Neural cell (in vitro differentiated cells): ENCODE results near the gene SMCO2. TPM values are rescaled to one million over a fixed set of nuclear protein-coding genes. Genes with fewer than 3 reads are reported as not detected.

ENCODE experiments used
- H2AFZ ChIP-seq: fragments of 200-600, 300-800 bp; sonication (generic), shearing (Covaris generic); 2 replicates; pipeline ENCODE4 v1.6.0; 2014; ENCODE audit warnings: low read depth, mild to moderate bottlenecking, antibody characterized with exemption, low read length, moderate library complexity
- H3F3A ChIP-seq: fragments of 200-600 bp; shearing (Covaris generic); 2 replicates; pipeline ENCODE4 v1.6.1; 2016; ENCODE audit warnings: mild to moderate bottlenecking, moderate library complexity, mixed read lengths, antibody characterized with exemption, low read length; ENCODE audit not compliant: insufficient read depth, poor library complexity, severe bottlenecking
- H3K27ac ChIP-seq: fragments of 200-600, 300-800 bp; sonication (generic), shearing (Covaris generic); 2 replicates; pipeline ENCODE4 v1.5.1; 2014; ENCODE audit warnings: mild to moderate bottlenecking, low read length, moderate library complexity
- H3K27me3 ChIP-seq: fragments of 300-800, 200-600 bp; sonication (generic), shearing (Covaris generic); 2 replicates; pipeline ENCODE4 v1.6.0; 2014; ENCODE audit warnings: mild to moderate bottlenecking, low read depth, low read length, moderate library complexity; ENCODE audit not compliant: insufficient read depth
- H3K36me3 ChIP-seq: fragments of 300-800, 200-600 bp; sonication (generic), shearing (Covaris generic); 2 replicates; pipeline ENCODE4 v1.5.1; 2014; ENCODE audit warnings: mild to moderate bottlenecking, antibody characterized with exemption, low read length, moderate library complexity; ENCODE audit not compliant: insufficient read depth
- H3K4me2 ChIP-seq: fragments of 300-800, 200-600 bp; sonication (generic), shearing (Covaris generic); 2 replicates; pipeline ENCODE4 v1.6.0; 2014; ENCODE audit warnings: mild to moderate bottlenecking, low read length
- H3K4me3 ChIP-seq: fragments of 300-800, 200-600 bp; sonication (generic), shearing (Covaris generic); 2 replicates; pipeline ENCODE4 v1.5.1; 2014; ENCODE audit warnings: mild to moderate bottlenecking, low read length, moderate library complexity
- H3K79me2 ChIP-seq: fragments of 200-600 bp; shearing (Covaris generic); replicated peaks from 2 replicates; pipeline ENCODE4 v1.6.0; 2014; ENCODE audit warnings: mild to moderate bottlenecking, low read length, moderate library complexity; ENCODE audit not compliant: insufficient read depth
- H3K9ac ChIP-seq: fragments of 300-800, 200-600 bp; sonication (generic), shearing (Covaris generic); 2 replicates; pipeline ENCODE4 v1.6.1; 2016; ENCODE audit warnings: mild to moderate bottlenecking, low read length, mixed read lengths
- H3K9me2 ChIP-seq: fragments of 200-600 bp; shearing (Covaris generic); 2 replicates; pipeline ENCODE4 v1.6.1; 2016; ENCODE audit warnings: mild to moderate bottlenecking, low read length, mixed read lengths; ENCODE audit not compliant: insufficient read depth
- H3K9me3 ChIP-seq: fragments of 200-600, 300-800 bp; sonication (generic), shearing (Covaris generic); 2 replicates; pipeline ENCODE4 v1.6.1; 2016; ENCODE audit warnings: mild to moderate bottlenecking, mixed run types, low read length, moderate library complexity, mixed read lengths
- H4K20me1 ChIP-seq: fragments of 200-600 bp; shearing (Covaris generic); 2 replicates; pipeline ENCODE4 v1.6.1; 2016; ENCODE audit warnings: mild to moderate bottlenecking, mixed run types; ENCODE audit not compliant: insufficient read depth
- EP300 ChIP-seq: fragments of 450-650 bp; conservative IDR thresholded peaks from 2 replicates; pipeline ENCODE4 v1.6.1; 2014; ENCODE audit warnings: antibody characterized with exemption, mild to moderate bottlenecking, moderate library complexity; ENCODE audit not compliant: poor library complexity, severe bottlenecking
- EZH2 ChIP-seq: fragments of 200-600, 300-800 bp; shearing (Covaris generic), sonication (generic); IDR thresholded peaks from 2 replicates; pipeline ENCODE4 v1.6.1; 2014; ENCODE audit warnings: antibody characterized with exemption, low read length, borderline replicate concordance, mild to moderate bottlenecking; ENCODE audit not compliant: insufficient read depth, poor library complexity, severe bottlenecking
- MXI1 ChIP-seq: fragments of 450-650 bp; conservative IDR thresholded peaks from 2 replicates; pipeline ENCODE4 v1.6.1; 2014; ENCODE audit warnings: antibody characterized with exemption, mild to moderate bottlenecking; ENCODE audit not compliant: poor library complexity, severe bottlenecking
- POLR2AphosphoS5 ChIP-seq: IDR thresholded peaks from 2 replicates; pipeline ENCODE4 v1.6.1; 2012
- RAD21 ChIP-seq: fragments of 450-650 bp; conservative IDR thresholded peaks from 2 replicates; pipeline ENCODE4 v1.6.1; 2014; ENCODE audit warnings: antibody characterized with exemption, mild to moderate bottlenecking, moderate library complexity
- SMC3 ChIP-seq: fragments of 450-650 bp; conservative IDR thresholded peaks from 2 replicates; pipeline ENCODE4 v1.6.1; 2014; ENCODE audit warnings: antibody characterized with exemption, mild to moderate bottlenecking, moderate library complexity; ENCODE audit not compliant: poor library complexity
- TAF1 ChIP-seq: IDR thresholded peaks from 2 replicates; pipeline ENCODE4 v1.6.1; 2012; ENCODE audit warnings: low read depth
- polyA plus RNA-seq: library from polyadenylated mRNA; depleted of rRNA; stranded (reverse); fragments of >200 nt; gene quantifications from 2 replicates; pipeline ENCODE4 v1.2.3, GENCODE V29; 2014
- TF ChIP-seq, protein P1 (sequence below): fragments of 450-650 bp; IDR thresholded peaks from 2 replicates; pipeline ENCODE4 v1.5.1; 2014; ENCODE audit warnings: antibody characterized with exemption, mild to moderate bottlenecking, moderate library complexity; ENCODE audit not compliant: poor library complexity, severe bottlenecking
- TF ChIP-seq, protein P2 (sequence below): IDR thresholded peaks from 2 replicates; pipeline ENCODE4 v1.6.1; 2012; ENCODE audit warnings: borderline replicate concordance

SMCO2 gene
- polyA plus RNA-seq, 1 donor from 2014 or later, result not detected

DNA sequence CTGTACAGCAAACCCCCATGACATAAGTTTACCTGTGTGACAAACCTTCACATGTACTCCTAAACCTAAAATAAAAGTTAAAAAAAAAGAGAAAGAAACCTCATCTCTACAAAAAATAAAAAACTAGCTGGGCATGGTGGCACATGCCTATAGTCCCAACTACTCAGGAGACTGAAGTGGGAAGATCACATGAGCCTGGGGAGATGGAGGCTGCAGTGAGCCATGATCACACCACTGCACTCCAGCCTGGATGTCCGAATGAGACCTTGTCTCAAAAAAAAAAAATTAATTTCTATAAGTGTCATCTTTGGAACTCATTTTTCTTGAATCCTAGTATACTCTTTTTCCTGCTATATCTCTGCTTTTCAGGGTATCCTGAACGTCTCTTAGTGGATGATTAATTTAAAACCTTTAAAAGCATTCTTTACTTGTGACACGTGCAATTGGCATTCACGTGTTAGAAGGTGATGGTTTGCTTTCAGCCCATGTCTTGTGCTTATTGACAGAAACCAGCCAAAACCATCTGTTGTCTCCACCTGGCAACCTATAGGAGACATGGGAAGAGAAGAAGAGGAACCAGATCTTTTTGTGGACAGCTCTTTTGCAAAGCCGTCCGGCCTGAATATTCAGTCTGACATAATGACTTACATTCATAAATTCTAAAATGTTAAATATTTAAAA is 46.9 kb downstream of the SMCO2 start:
- no peaks in the 10 kb centered on the region for H3K9me2 ChIP-seq
- no peaks in the 10 kb centered on the region for H3K79me2 ChIP-seq
- no peak for TF ChIP-seq EZH2
- TF ChIP-seq, protein P1, sequence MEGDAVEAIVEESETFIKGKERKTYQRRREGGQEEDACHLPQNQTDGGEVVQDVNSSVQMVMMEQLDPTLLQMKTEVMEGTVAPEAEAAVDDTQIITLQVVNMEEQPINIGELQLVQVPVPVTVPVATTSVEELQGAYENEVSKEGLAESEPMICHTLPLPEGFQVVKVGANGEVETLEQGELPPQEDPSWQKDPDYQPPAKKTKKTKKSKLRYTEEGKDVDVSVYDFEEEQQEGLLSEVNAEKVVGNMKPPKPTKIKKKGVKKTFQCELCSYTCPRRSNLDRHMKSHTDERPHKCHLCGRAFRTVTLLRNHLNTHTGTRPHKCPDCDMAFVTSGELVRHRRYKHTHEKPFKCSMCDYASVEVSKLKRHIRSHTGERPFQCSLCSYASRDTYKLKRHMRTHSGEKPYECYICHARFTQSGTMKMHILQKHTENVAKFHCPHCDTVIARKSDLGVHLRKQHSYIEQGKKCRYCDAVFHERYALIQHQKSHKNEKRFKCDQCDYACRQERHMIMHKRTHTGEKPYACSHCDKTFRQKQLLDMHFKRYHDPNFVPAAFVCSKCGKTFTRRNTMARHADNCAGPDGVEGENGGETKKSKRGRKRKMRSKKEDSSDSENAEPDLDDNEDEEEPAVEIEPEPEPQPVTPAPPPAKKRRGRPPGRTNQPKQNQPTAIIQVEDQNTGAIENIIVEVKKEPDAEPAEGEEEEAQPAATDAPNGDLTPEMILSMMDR, result no peak
- TF ChIP-seq POLR2AphosphoS5, result no peak
- TF ChIP-seq MXI1, result no peak
- TF ChIP-seq RAD21, result no peak
- TF ChIP-seq, protein P2, sequence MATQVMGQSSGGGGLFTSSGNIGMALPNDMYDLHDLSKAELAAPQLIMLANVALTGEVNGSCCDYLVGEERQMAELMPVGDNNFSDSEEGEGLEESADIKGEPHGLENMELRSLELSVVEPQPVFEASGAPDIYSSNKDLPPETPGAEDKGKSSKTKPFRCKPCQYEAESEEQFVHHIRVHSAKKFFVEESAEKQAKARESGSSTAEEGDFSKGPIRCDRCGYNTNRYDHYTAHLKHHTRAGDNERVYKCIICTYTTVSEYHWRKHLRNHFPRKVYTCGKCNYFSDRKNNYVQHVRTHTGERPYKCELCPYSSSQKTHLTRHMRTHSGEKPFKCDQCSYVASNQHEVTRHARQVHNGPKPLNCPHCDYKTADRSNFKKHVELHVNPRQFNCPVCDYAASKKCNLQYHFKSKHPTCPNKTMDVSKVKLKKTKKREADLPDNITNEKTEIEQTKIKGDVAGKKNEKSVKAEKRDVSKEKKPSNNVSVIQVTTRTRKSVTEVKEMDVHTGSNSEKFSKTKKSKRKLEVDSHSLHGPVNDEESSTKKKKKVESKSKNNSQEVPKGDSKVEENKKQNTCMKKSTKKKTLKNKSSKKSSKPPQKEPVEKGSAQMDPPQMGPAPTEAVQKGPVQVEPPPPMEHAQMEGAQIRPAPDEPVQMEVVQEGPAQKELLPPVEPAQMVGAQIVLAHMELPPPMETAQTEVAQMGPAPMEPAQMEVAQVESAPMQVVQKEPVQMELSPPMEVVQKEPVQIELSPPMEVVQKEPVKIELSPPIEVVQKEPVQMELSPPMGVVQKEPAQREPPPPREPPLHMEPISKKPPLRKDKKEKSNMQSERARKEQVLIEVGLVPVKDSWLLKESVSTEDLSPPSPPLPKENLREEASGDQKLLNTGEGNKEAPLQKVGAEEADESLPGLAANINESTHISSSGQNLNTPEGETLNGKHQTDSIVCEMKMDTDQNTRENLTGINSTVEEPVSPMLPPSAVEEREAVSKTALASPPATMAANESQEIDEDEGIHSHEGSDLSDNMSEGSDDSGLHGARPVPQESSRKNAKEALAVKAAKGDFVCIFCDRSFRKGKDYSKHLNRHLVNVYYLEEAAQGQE, result no peak
- no peak for TF ChIP-seq SMC3
- no peak for TF ChIP-seq EP300
- TF ChIP-seq TAF1, result no peak
- H3F3A ChIP-seq, result no peaks in the 10 kb centered on the region
- H3K9ac ChIP-seq, result no peak overlapping the region
- H3K27me3 ChIP-seq, result no peaks in the 10 kb centered on the region
- no peaks in the 10 kb centered on the region for H3K36me3 ChIP-seq
- no peak overlapping the region for H3K4me2 ChIP-seq
- no peaks in the 10 kb centered on the region for H3K9me3 ChIP-seq
- no peaks in the 10 kb centered on the region for H4K20me1 ChIP-seq
- no peak overlapping the region for H3K27ac ChIP-seq
- no peak overlapping the region for H2AFZ ChIP-seq
- H3K4me3 ChIP-seq, result no peak overlapping the region

DNA sequence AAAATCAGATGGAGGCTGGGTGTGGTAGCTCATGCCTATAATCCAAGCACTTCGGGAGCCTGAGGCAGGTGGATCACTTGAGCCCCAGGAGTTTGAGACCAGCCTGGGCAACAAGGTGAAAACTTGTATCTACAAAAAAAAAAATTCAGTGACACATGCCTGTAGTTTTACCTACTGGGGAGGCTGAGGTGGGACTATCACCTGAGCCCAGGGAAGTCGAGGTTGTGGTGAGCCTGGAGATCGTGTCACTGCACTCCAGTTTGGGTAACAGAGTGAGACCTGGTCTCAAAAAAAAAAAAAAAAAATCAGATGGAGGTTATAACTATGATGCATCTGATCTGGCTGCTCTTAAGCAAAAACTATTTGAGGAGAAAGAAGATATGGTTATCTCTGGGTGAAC is 50.9 kb downstream of the SMCO2 start:
- H3K4me2 ChIP-seq, result no peak overlapping the region
- no peaks in the 10 kb centered on the region for H4K20me1 ChIP-seq
- no peak overlapping the region for H2AFZ ChIP-seq
- no peak overlapping the region for H3K4me3 ChIP-seq
- no peaks in the 10 kb centered on the region for H3K27me3 ChIP-seq
- H3K27ac ChIP-seq, result no peak overlapping the region
- H3K79me2 ChIP-seq, result no peaks in the 10 kb centered on the region
- no peaks in the 10 kb centered on the region for H3K9me2 ChIP-seq
- TF ChIP-seq, protein P2, result no peak
- no peak for TF ChIP-seq EZH2
- TF ChIP-seq, protein P1, result no peak
- TF ChIP-seq RAD21, result no peak
- no peak for TF ChIP-seq TAF1
- no peak for TF ChIP-seq MXI1
- TF ChIP-seq POLR2AphosphoS5, result no peak
- no peak for TF ChIP-seq EP300
- no peak for TF ChIP-seq SMC3
- H3K9ac ChIP-seq, result no peak overlapping the region
- no peaks in the 10 kb centered on the region for H3F3A ChIP-seq
- H3K36me3 ChIP-seq, result no peaks in the 10 kb centered on the region
- H3K9me3 ChIP-seq, result no peaks in the 10 kb centered on the region
